ENCODE data around the gene PRELP.
A peak's percentile ranks its signal among the peaks of the same experiment; 100 is the strongest.
"Not testable (repeated sequence)": the region's sequence is repeated elsewhere in the genome, so short reads cannot be mapped to it uniquely, and the experiment has no call there.

The PRELP gene

DNA sequence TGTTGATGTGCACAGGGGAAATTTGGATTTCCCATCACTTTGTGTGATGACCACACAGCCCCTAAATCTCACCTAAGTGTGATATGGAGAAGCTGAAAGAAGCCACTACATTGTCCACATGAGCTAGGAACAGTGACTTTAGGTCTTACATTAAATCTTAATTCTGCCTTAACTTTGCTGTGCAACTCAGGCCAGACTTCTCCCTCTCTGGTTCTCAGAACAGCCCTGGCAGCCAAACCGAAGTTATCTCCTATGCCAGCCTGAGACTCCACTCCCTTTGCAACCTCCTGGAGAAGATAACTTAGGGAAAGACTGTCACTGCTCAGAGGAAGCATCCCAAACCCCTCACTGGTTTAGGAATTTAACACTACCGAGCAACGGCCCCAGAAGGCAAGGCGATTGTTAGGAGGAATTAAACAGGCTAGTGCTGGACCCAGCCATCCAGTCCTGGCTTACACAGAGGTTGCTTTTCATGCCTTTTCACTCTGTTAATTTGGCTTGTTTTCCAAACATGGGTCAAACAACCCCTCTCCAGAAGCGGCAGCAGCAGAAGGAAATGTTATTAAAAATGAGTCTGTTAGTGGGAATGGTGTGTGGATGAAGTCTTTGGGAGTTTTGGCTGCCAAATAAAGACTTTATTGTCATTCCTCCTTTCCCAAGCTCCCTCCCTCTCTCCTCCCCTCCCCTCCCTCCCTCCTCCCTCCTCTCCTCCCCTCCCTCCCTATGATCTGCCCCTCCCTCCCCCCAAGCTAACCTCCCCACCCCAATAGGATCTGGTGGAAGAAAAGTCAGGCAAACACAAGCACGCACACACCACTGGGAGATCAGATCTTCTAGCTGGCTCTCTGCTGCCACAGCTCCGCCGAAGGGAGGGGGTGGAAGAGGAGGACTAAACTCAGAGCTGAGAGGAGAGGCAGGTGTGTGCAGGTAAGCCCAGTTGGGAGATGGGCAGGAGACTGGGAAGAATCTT lies at the start of gene PRELP:
Gene PRELP (plus strand): TSS at position 795 of the 970 bp plus-strand sequence. CDS start 7,379 bp downstream, outside the sequence.
- Mint-ChIP-seq H3K4me3 (no peak within 1 kb of the TSS), H3K9me3 (no peaks in the 10 kb centered on the region), H3K27ac (no peak within 1 kb of the TSS), H3K27me3 (peaks cover 46% of the 10 kb centered on the region), H3K4me1 (peaks cover 16% of the 10 kb centered on the region)
- DNase-seq = no peak
- ATAC-seq = no peak

DNA sequence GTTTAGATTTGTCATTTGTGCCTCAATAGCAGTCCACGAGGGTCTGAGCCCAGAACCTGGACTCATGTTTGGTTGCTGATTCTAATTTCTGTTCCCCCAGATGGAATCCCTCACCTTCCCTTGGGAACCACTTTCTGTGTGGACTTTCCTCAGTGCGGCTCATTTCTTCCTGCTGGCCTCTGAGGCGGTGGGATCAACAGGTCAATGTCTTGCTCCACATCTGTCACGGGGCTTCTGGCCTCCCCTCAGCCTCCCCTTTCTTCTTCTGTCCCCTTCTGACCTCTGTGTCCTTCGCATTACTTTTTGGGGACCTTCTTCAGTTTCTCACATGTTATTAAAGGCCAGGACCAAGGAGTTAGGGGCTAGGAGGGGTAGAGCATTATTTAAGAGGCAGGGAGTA lies 49.2 kb upstream of the PRELP start:
- Mint-ChIP-seq H3K27ac (no peak overlapping the region), H3K4me1 (no peaks in the 10 kb centered on the region), H3K4me3 (no peak overlapping the region), H3K9me3 (no peaks in the 10 kb centered on the region), H3K27me3 (peaks cover 38% of the 10 kb centered on the region)
- DNase-seq (no peak), ATAC-seq (no peak)

- no peak overlapping the region for H3K27ac Mint-ChIP-seq
- ATAC-seq (no peak), DNase-seq (no peak)
- H3K4me1 Mint-ChIP-seq = no peaks in the 10 kb centered on the region
- no peak overlapping the region for H3K4me3 Mint-ChIP-seq
- no peaks in the 10 kb centered on the region for H3K9me3 Mint-ChIP-seq
- H3K27me3 Mint-ChIP-seq = peaks cover 40% of the 10 kb centered on the region
These were observed 48.7 kb upstream of the PRELP start for GRCh38 chr1:203426870-203427269.

GRCh38 chr1:203427451-203427850 lies 48.2 kb upstream of the PRELP start:
- Mint-ChIP-seq H3K9me3 (no peaks in the 10 kb centered on the region), H3K27ac (no peak overlapping the region), H3K4me3 (no peak overlapping the region), H3K27me3 (peaks cover 40% of the 10 kb centered on the region), H3K4me1 (no peaks in the 10 kb centered on the region)
- DNase-seq = no peak
- ATAC-seq = no peak

DNA sequence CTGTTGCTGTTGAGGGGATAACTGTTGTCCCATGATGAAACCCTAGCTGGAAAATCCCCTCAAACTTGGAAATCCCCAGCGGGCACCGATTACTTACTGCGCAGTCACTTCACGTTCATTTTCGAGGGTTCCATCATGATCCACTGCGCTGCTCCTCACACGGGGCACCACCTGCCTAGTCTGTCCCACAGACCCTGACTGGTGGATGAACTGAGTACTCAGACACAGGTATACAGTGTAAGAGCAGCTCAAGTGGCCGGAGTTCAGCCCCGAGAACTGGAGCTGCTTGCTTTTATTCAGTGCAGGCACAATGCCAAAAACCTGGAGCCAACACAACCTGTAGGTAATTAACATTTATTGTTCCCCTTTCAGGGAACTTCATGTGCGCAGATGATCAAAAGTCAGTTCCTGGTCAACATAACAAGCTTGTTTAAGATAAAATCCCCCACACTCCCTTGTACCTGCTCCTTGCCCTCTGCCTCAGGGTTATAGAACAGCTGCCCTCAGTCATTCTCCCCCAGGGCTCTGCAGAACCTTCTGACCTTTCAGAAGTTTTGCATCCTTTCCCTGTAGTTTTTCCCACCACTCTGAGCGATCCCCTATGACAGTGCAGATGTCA lies 46.5 kb upstream of the PRELP start:
- no peaks in the 10 kb centered on the region for H3K9me3 Mint-ChIP-seq
- ATAC-seq (no peak), DNase-seq (no peak)
- H3K4me3 Mint-ChIP-seq = no peak overlapping the region
- no peaks in the 10 kb centered on the region for H3K4me1 Mint-ChIP-seq
- H3K27me3 Mint-ChIP-seq = peaks cover 34% of the 10 kb centered on the region
- no peak overlapping the region for H3K27ac Mint-ChIP-seq

GRCh38 chr1:203435615-203436014 lies 40.0 kb upstream of the PRELP start:
- H3K27ac Mint-ChIP-seq = no peak overlapping the region
- no peaks in the 10 kb centered on the region for H3K4me1 Mint-ChIP-seq
- H3K27me3 Mint-ChIP-seq = peaks cover 29% of the 10 kb centered on the region
- no peaks in the 10 kb centered on the region for H3K9me3 Mint-ChIP-seq
- no peak for ATAC-seq
- no peak overlapping the region for H3K4me3 Mint-ChIP-seq
- DNase-seq = no peak

DNA sequence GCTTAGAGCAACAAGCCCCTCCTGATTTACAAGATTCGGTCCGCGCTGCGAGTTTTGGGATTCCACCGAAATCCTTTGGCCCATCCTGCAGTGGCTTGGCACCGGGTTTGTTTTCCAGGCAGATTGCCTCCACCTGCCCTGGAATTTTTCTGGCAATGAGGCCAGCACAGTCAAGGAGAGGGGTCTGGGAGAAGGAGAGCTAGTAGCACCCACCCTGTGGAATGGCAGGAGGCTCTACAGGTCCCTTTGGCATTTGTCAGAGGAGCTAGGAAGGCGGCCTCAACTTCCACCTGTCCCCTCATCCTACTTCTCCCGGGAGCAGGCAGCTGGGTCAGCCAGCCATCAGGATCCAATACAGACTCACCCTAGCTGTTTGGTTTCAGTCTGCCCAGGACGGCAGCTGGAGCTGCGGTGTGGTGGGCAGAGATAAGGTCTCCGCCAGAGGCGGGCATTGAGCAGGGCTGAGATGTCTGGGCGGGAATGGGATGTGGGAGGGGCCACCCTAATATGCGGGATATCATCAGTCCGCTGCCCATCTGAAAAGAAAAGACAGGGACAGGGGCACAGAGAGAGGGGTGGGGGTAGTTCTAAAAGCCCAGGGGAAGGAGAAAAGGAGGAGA lies 37.8 kb upstream of the PRELP start:
- ATAC-seq (no peak), DNase-seq (no peak)
- Mint-ChIP-seq H3K27ac (peak overlapping the region in 1 of 2 donors; percentile 20), H3K27me3 (peaks cover 40% of the 10 kb centered on the region), H3K4me3 (no peak overlapping the region), H3K9me3 (no peaks in the 10 kb centered on the region), H3K4me1 (no peaks in the 10 kb centered on the region)

- Mint-ChIP-seq H3K9me3 (no peaks in the 10 kb centered on the region), H3K4me3 (no peak overlapping the region), H3K4me1 (no peaks in the 10 kb centered on the region), H3K27me3 (peaks cover 44% of the 10 kb centered on the region), H3K27ac (no peak overlapping the region)
- no peak for DNase-seq
- no peak for ATAC-seq
These were observed 36.4 kb upstream of the PRELP start for GRCh38 chr1:203439131-203439730.

GRCh38 chr1:203440771-203441170 lies 34.8 kb upstream of the PRELP start:
- Mint-ChIP-seq H3K27me3 (peaks cover 40% of the 10 kb centered on the region), H3K4me1 (no peaks in the 10 kb centered on the region), H3K27ac (no peak overlapping the region), H3K4me3 (no peak overlapping the region), H3K9me3 (peaks cover 0 to 8% of the 10 kb centered on the region in 2 donors)
- ATAC-seq (no peak), DNase-seq (no peak)

- Mint-ChIP-seq H3K9me3 (peaks cover 0 to 8% of the 10 kb centered on the region in 2 donors), H3K4me3 (no peak overlapping the region), H3K27ac (peak overlapping the region in 1 of 2 donors; percentile 28), H3K27me3 (peaks cover 40% of the 10 kb centered on the region), H3K4me1 (no peaks in the 10 kb centered on the region)
- no peak for ATAC-seq
- no peak for DNase-seq
These were observed 33.8 kb upstream of the PRELP start for GRCh38 chr1:203441766-203442165.

DNA sequence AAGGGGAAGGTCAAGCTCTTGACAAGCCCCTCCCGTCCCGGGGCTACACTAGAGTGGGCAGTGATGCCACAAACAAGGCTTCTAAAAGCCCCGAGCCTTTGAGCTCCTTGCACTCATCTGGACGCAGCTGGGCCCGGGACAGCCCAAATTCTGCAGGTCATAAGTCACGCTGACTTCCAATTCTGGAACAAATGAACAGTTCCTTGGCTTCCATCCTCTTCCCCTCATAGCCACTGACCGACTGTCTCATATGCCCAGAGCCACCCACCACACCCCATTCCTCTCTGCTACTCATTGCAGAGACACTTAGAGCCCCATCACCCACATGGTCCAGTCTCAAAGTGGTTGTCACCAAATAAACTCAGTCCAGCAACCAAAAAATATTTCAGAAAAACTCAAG lies 32.8 kb upstream of the PRELP start:
- H3K27me3 Mint-ChIP-seq = peaks cover 40% of the 10 kb centered on the region
- no peak overlapping the region for H3K27ac Mint-ChIP-seq
- DNase-seq (no peak), ATAC-seq (no peak)
- H3K4me3 Mint-ChIP-seq = no peak overlapping the region
- H3K4me1 Mint-ChIP-seq = no peaks in the 10 kb centered on the region
- peaks cover 0 to 8% of the 10 kb centered on the region in 2 donors for H3K9me3 Mint-ChIP-seq

DNA sequence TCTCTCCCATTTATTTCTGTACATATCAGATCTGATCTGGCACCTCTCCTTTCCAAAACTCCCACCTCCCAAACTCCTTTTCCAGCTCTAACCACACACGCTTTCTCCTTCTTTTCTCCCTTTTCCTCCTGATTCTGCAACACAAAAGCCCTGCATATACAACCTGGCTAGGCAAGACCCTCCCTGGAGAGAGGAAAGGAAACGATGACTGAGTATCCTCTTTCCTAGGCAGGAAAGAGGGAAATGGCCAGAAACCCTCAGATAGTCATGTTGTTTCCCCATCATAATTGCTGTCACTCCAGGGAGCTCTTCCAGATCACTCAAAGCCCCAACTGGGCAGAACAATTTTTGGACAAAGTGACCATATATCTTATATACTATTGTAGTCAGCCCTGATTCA lies 32.3 kb upstream of the PRELP start:
- Mint-ChIP-seq H3K4me1 (no peaks in the 10 kb centered on the region), H3K9me3 (peaks cover 0 to 8% of the 10 kb centered on the region in 2 donors), H3K27me3 (peaks cover 41% of the 10 kb centered on the region), H3K4me3 (no peak overlapping the region), H3K27ac (no peak overlapping the region)
- DNase-seq (no peak), ATAC-seq (no peak)

DNA sequence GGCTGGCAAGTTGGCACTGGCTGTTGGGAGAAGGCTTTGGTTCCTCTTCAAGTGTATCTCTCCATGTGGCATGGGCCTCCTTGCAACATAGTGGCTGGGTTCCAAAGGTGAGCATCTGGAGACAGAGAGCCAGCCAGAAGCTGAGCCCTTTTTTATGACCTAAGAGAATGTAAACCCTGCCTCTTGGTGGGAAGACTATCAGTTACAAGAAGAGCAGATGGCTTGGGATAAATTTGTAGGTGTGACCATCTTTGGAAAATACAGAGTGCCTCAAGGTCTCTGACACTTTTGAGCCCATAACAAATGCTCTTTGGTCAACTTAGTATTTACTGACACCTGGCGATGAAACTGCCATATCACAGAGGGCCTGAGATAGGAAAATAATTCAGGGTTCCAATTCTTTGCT lies 31.4 kb upstream of the PRELP start:
- Mint-ChIP-seq H3K27ac (no peak overlapping the region), H3K4me1 (no peaks in the 10 kb centered on the region), H3K27me3 (peaks cover 45% of the 10 kb centered on the region), H3K4me3 (no peak overlapping the region), H3K9me3 (peaks cover 0 to 8% of the 10 kb centered on the region in 2 donors)
- DNase-seq = no peak
- no peak for ATAC-seq

- H3K27ac Mint-ChIP-seq = no peak overlapping the region
- H3K4me3 Mint-ChIP-seq = no peak overlapping the region
- peaks cover 48% of the 10 kb centered on the region for H3K27me3 Mint-ChIP-seq
- H3K9me3 Mint-ChIP-seq = peaks cover 0 to 8% of the 10 kb centered on the region in 2 donors
- ATAC-seq (no peak), DNase-seq (no peak)
- H3K4me1 Mint-ChIP-seq = no peaks in the 10 kb centered on the region
These were observed 28.5 kb upstream of the PRELP start for GRCh38 chr1:203447151-203447550.

- H3K4me3 Mint-ChIP-seq, ATAC-seq, H3K27ac Mint-ChIP-seq, H3K9me3 Mint-ChIP-seq, DNase-seq, H3K4me1 Mint-ChIP-seq: not testable (repeated sequence)
- peaks cover 44% of the 10 kb centered on the region for H3K27me3 Mint-ChIP-seq
These were observed 28.0 kb upstream of the PRELP start for GRCh38 chr1:203447598-203447997.

Data from stimulated activated naive CD8-positive, alpha-beta T cell treated with anti-CD3 and anti-CD28 coated beads, Interleukin-15, amount 100 ng/mL, for 72 hours (primary cell).